Cardiac muscle cell (in vitro differentiated cells and primary cell): ENCODE measurements around the gene ABHD12. TPM values are rescaled to one million over a fixed set of nuclear protein-coding genes. Genes with fewer than 3 reads are reported as not detected.

Experiments
- DNase-seq, 2 donors: peaks; one replicate each; pipeline versions ENCODE4 v3.0.0 to v3.0.0-alpha.2; 2010 to 2017; ENCODE audit warnings: low read depth in 1 of 2, low spot score in 1 of 2
- H3K27ac ChIP-seq: fragments of 200-600 bp; sonication (generic); 2 replicates; pipeline ENCODE4 v1.5.1; 2016
- H3K27me3 ChIP-seq: fragments of 200-600 bp; sonication (generic); 2 replicates; pipeline ENCODE4 v1.6.0; 2016; ENCODE audit warnings: control low read depth
- H3K36me3 ChIP-seq: fragments of 200-600 bp; sonication (generic); 2 replicates; pipeline ENCODE4 v1.5.1; 2016; ENCODE audit warnings: control low read depth
- H3K4me1 ChIP-seq: fragments of 200-600 bp; sonication (generic); 2 replicates; pipeline ENCODE4 v1.8.1; 2017; ENCODE audit warnings: low read depth, mild to moderate bottlenecking, mixed run types
- H3K4me3 ChIP-seq: fragments of 200-600 bp; sonication (generic); 2 replicates; pipeline ENCODE4 v1.5.1; 2016; ENCODE audit warnings: mild to moderate bottlenecking
- H3K9me3 ChIP-seq: fragments of 200-600 bp; sonication (generic); 2 replicates; pipeline ENCODE4 v1.5.1; 2017; ENCODE audit warnings: low read depth, mild to moderate bottlenecking, control low read depth
- polyA plus RNA-seq: library from polyadenylated mRNA; unstranded; fragments of >200 nt; fragmentation: Nextera tagmentation; extraction: Ambion mirVana; gene quantifications from 2 replicates; pipeline ENCODE4 v1.2.1, GENCODE V29; 2016
- total RNA-seq: library from RNA; depleted of rRNA; stranded (reverse); fragments of >200 nt; gene quantifications from 2 replicates; pipeline ENCODE4 v1.2.3, GENCODE V29; 2016
- TF ChIP-seq, protein P1 (sequence below): IDR thresholded peaks from 2 replicates; pipeline ENCODE4 v1.5.1; 2012; ENCODE audit warnings: low read depth, mild to moderate bottlenecking, low read length

ABHD12 gene
- total and polyA plus RNA-seq, 2 experiments from 2014 or later = 57.4 to 113 TPM

DNA sequence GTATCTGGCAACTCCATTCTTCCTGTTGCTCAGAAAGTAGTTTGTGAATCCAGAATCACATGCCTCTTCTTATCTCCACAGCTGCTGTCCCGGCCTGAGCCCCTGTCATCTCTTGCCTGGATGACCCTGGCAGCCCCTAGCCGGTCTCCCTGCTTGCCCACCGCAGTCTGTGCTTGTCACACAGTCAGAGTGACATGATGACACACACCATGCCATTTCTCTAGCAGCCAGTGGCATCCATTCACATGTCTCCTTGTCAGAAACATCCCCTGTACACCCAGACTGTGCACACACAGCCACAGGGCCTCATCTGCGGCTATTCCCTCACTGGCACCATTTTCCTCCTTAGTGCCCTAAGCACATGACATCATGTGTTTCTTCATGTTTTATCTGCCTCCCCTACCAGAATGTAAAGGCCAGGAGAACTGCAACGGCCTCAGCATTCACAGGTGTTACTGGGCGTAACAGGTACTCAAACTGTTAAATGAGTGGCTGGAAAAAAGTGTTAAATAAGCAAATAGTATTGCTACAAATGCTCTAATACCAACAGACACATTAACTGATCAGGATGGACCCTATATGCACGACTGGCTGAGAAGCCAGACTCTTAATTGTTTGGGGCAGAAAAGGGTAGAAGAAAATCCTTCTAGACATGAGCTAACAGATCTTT, 9.6 kb downstream of the ABHD12 start:
- no peak for DNase-seq

DNA sequence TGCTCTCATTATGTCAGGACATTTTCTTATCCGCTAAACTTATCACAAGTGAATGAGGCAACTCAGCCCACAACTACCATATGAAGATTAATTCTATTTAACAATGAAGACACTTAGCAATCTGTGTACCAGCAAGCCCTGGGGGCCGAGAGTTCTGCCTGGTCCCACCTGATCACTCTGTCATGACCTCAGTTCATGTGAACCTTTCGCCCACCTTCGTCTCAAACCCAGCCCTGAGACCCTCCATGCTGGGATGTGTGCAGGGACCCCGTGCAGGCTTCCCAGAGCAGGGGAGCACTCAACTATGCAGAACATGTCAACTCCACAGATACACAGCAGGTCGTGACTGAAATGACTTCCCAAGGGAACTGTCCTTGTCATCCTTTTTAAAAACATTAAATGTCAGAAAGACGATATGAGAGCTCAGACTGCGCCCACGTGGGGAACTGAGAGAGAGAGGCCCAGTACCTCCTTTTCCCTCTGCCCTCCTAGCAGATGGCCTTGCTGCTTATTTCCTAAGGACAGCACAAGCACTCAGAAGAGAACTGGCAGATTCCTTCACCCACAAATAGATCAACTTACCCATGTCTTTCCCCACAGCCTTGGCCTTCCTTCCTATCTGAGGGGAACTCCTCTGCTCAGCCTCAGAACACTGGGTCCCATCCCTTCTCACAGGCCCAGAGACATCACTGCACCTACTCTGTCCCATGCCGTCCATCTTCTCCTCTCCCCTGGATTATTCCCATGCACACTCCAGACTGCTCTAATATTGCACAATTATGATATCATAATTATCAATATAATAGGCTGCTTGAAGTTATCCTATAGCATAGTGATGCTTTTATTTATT, 11.5 kb downstream of the ABHD12 start:
- peak in 1 of 2 donors; percentile 13 for DNase-seq
- TF ChIP-seq, protein P1, sequence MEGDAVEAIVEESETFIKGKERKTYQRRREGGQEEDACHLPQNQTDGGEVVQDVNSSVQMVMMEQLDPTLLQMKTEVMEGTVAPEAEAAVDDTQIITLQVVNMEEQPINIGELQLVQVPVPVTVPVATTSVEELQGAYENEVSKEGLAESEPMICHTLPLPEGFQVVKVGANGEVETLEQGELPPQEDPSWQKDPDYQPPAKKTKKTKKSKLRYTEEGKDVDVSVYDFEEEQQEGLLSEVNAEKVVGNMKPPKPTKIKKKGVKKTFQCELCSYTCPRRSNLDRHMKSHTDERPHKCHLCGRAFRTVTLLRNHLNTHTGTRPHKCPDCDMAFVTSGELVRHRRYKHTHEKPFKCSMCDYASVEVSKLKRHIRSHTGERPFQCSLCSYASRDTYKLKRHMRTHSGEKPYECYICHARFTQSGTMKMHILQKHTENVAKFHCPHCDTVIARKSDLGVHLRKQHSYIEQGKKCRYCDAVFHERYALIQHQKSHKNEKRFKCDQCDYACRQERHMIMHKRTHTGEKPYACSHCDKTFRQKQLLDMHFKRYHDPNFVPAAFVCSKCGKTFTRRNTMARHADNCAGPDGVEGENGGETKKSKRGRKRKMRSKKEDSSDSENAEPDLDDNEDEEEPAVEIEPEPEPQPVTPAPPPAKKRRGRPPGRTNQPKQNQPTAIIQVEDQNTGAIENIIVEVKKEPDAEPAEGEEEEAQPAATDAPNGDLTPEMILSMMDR = no peak
- Histone ChIP-seq H3K9me3 (no peaks in the 10 kb centered on the region), H3K27me3 (no peaks in the 10 kb centered on the region), H3K36me3 (no peaks in the 10 kb centered on the region), H3K4me3 (no peak overlapping the region), H3K4me1 (peaks cover 16% of the 10 kb centered on the region), H3K27ac (no peak overlapping the region)

More for the DNA sequence above, 9.6 kb downstream of the ABHD12 start:
- Histone ChIP-seq H3K27ac (peak overlapping the region; percentile 54), H3K4me1 (peaks cover 16% of the 10 kb centered on the region), H3K27me3 (no peaks in the 10 kb centered on the region), H3K4me3 (no peak overlapping the region), H3K36me3 (no peaks in the 10 kb centered on the region), H3K9me3 (no peaks in the 10 kb centered on the region)
- TF ChIP-seq, protein P1 = no peak

DNA sequence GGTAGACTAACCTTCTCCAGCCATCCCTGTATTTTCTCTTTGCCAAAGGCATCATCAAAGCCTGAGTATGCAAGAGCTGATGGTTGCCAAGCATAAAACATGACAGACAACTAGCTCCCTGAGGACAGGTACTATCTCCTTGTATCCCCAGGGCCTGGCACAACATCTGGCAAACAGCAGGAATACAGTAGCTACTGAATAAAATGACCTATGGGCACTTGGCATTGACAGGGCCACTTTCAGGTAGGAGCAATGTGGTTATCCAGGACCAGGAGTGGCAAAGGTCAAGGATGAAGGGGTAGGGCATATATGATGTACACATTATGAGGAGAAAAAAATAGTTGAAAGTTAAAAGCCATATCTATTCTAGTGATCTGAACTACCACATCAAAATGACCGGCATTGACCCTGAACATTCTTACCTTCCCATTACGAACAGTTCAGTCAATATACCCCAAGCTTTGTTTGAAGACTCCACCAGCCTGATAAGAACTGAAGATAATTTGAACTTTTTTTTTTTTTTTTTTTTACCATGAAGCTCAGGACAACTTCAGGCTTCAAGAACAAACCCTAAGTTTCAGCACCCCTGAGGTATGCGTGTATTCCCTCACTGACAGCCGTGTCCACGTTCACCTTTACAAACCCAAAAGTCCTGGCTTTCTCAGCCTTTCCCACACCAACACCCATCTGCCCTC, 12.3 kb downstream of the ABHD12 start:
- DNase-seq = no peak
- H3K9me3 ChIP-seq = no peaks in the 10 kb centered on the region

DNA sequence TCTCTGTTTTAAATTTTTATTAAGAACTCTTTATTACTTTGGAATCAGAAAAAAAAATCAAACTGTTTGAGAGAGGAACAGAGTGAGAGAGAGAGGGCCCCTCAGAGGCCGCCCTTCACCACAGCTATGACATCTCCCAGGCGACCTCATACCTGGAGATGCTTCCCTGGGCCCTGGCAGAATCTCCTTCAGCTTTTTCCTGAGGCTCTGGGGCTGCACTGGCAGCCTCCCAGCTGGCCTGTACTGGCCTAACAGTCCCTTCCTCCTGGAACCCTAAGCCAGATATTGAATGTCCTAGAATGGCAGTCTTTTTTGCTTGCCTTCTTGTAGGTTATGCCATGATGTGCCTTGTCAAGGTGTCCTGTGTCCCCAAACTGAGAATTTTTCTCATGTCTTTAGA, 13.7 kb downstream of the ABHD12 start:
- Histone ChIP-seq H3K36me3 (no peaks in the 10 kb centered on the region), H3K4me3 (no peak overlapping the region), H3K9me3 (no peaks in the 10 kb centered on the region), H3K4me1 (peaks cover 16% of the 10 kb centered on the region), H3K27me3 (no peaks in the 10 kb centered on the region), H3K27ac (no peak overlapping the region)
- no peak for DNase-seq
- TF ChIP-seq, protein P1 = no peak

More for the DNA sequence above, 12.3 kb downstream of the ABHD12 start:
- Histone ChIP-seq H3K4me1 (peaks cover 16% of the 10 kb centered on the region), H3K4me3 (no peak overlapping the region), H3K27me3 (no peaks in the 10 kb centered on the region), H3K27ac (no peak overlapping the region), H3K36me3 (no peaks in the 10 kb centered on the region)
- TF ChIP-seq, protein P1 = no peak

DNA sequence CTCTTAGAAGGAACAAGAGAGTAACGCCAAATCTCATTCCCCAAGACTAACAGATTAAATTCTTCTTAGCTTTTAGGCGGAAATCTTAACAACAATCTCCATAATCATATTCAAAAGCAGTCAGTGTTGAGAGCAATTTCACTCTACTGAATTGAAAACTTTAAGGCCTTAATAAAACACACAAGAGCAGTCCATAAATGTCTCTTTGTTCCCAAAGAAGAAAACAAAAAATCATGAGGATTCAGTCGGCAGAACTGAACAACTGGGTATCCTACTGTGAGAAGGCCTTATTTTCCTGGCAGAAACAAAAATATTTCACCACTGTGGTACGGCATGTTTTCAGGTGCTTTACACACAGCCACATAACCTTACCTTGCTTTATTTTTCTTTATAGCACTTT, 14.4 kb downstream of the ABHD12 start:
- no peak for DNase-seq
- peaks cover 13% of the 10 kb centered on the region for H3K4me1 ChIP-seq
- TF ChIP-seq, protein P1 = no peak

More for the DNA sequence above, 14.4 kb downstream of the ABHD12 start:
- Histone ChIP-seq H3K27ac (no peak overlapping the region), H3K36me3 (no peaks in the 10 kb centered on the region), H3K27me3 (no peaks in the 10 kb centered on the region), H3K9me3 (no peaks in the 10 kb centered on the region), H3K4me3 (no peak overlapping the region)
